Natural killer cell (primary cell): ENCODE results near the gene BPIFB1. TPM values are rescaled to one million over a fixed set of nuclear protein-coding genes. Genes with fewer than 3 reads are reported as not detected.
A peak's percentile ranks its signal among the peaks of the same experiment; 100 is the strongest.

Experiments used
- ATAC-seq, 3 donors: fragments of 150-1000 bp in 2 of 3; fragments of 200-7000 bp in 1 of 3; cut with Tn5 transposase; 1 replicate in 1 of 3; 2 replicates in 2 of 3; pipeline ENCODE4 v1.10.0; 2021; ENCODE audit warnings: mild to moderate bottlenecking in 2 of 3, moderate library complexity in 2 of 3
- DNase-seq, 2 donors: peaks; one replicate each; pipeline versions ENCODE4 v3.0.0 to v3.0.0-alpha.2; 2013 to 2021; ENCODE audit warnings: mixed read lengths in 1 of 2
- H3K27ac ChIP-seq: one replicate; pipeline ENCODE4 v1.5.1; 2013; ENCODE audit warnings: mild to moderate bottlenecking, low read length
- H3K27me3 ChIP-seq: one replicate; pipeline ENCODE4 v1.6.1; 2013; ENCODE audit warnings: low read length; ENCODE audit not compliant: control insufficient read depth, insufficient read depth
- H3K36me3 ChIP-seq: one replicate; pipeline ENCODE4 v1.6.1; 2013; ENCODE audit warnings: low read length; ENCODE audit not compliant: control insufficient read depth, insufficient read depth
- H3K4me1 ChIP-seq: one replicate; pipeline ENCODE4 v1.6.1; 2013; ENCODE audit warnings: low read length; ENCODE audit not compliant: control insufficient read depth, insufficient read depth
- H3K4me3 ChIP-seq: one replicate; pipeline ENCODE4 v1.5.1; 2013; ENCODE audit warnings: low read length
- H3K9me3 ChIP-seq: one replicate; pipeline ENCODE4 v1.6.1; 2013; ENCODE audit warnings: low read length; ENCODE audit not compliant: control insufficient read depth, insufficient read depth
- H3K27ac Mint-ChIP-seq, 2 donors: one replicate each; pipeline ENCODE4 v1.8.0; 2022; ENCODE audit warnings: mild to moderate bottlenecking in 2 of 2, mixed read lengths in 2 of 2, moderate library complexity in 1 of 2
- H3K27me3 Mint-ChIP-seq, 2 donors: one replicate each; pipeline ENCODE4 v1.8.0; 2022; ENCODE audit warnings: low read depth in 2 of 2, mixed read lengths in 2 of 2
- H3K36me3 Mint-ChIP-seq: one replicate; pipeline ENCODE4 v1.8.0; 2022; ENCODE audit warnings: mixed read lengths
- H3K4me1 Mint-ChIP-seq, 2 donors: one replicate each; pipeline ENCODE4 v1.8.0; 2022; ENCODE audit warnings: mixed read lengths in 2 of 2
- H3K4me3 Mint-ChIP-seq: one replicate; pipeline ENCODE4 v1.8.0; 2022; ENCODE audit warnings: mild to moderate bottlenecking, moderate library complexity, mixed read lengths
- H3K9me3 Mint-ChIP-seq, 2 donors: one replicate each; pipeline ENCODE4 v1.8.0; 2022; ENCODE audit warnings: mixed read lengths in 2 of 2
- WGBS: methylation state at CpG from one replicate; pipeline ENCODE4 v1.1.7; 2013; ENCODE audit warnings: missing lambda C conversion rate; ENCODE audit not compliant: insufficient coverage; 5-methylcytosine and 5-hydroxymethylcytosine counted together
- intact Hi-C: fragments of 100-400 bp; cut with micrococcal nuclease; formaldehyde crosslinking; loops from one replicate; pipeline ENCODE4 v1.14.2; 2022
- total RNA-seq, 4 donors: library from RNA; stranded (reverse); fragments of 120-200 nt in 1 of 4; gene quantifications; one replicate each; pipeline versions ENCODE4 v1.2.3 to v1.2.4, GENCODE V29; 2013 to 2022
- TF ChIP-seq, protein P1 (sequence below): fragments of 200-600 bp; IDR thresholded peaks from one replicate; pipeline ENCODE4 v1.8.0; 2022; ENCODE audit warnings: antibody characterized with exemption

The BPIFB1 gene
- total RNA-seq, 3 donors from 2014 or later (not counting 1 experiment from before 2014, with no cell fraction given): not detected

DNA sequence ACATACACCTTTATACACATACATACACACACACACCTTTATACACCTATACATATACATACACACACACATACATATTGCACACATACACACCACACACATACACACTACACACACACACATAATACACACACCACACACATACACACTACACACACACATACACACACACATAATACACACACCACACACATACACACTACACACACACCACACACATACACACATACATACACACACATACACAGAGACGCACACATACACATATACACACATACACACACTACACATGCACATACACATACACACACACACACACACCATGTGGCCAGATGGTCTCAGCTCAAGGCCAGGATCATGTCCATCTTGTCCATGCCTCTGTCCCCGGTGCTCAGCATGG, 25.7 kb downstream of the BPIFB1 start:
- H3K4me3 Mint-ChIP-seq: no peak overlapping the region
- no peaks in the 10 kb centered on the region for H3K36me3 Mint-ChIP-seq
- H3K9me3 Mint-ChIP-seq: no peaks in the 10 kb centered on the region
- H3K9me3 ChIP-seq: no peaks in the 10 kb centered on the region
- H3K27ac ChIP-seq: no peak overlapping the region
- H3K27me3 Mint-ChIP-seq: no peaks in the 10 kb centered on the region
- no peak overlapping the region for H3K4me3 ChIP-seq
- no peaks in the 10 kb centered on the region for H3K36me3 ChIP-seq
- H3K27me3 ChIP-seq: no peaks in the 10 kb centered on the region
- DNase-seq (no peak), ATAC-seq (peak in 1 of 3 donors; percentile 17)
- no peak overlapping the region for H3K27ac Mint-ChIP-seq
- H3K4me1 Mint-ChIP-seq: no peaks in the 10 kb centered on the region
- WGBS: 100% methylated on average over 2 of the region's 2 CpGs
- H3K4me1 ChIP-seq: no peaks in the 10 kb centered on the region
- TF ChIP-seq, protein P1, sequence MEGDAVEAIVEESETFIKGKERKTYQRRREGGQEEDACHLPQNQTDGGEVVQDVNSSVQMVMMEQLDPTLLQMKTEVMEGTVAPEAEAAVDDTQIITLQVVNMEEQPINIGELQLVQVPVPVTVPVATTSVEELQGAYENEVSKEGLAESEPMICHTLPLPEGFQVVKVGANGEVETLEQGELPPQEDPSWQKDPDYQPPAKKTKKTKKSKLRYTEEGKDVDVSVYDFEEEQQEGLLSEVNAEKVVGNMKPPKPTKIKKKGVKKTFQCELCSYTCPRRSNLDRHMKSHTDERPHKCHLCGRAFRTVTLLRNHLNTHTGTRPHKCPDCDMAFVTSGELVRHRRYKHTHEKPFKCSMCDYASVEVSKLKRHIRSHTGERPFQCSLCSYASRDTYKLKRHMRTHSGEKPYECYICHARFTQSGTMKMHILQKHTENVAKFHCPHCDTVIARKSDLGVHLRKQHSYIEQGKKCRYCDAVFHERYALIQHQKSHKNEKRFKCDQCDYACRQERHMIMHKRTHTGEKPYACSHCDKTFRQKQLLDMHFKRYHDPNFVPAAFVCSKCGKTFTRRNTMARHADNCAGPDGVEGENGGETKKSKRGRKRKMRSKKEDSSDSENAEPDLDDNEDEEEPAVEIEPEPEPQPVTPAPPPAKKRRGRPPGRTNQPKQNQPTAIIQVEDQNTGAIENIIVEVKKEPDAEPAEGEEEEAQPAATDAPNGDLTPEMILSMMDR: no peak
- intact Hi-C loops: no loop called here

DNA sequence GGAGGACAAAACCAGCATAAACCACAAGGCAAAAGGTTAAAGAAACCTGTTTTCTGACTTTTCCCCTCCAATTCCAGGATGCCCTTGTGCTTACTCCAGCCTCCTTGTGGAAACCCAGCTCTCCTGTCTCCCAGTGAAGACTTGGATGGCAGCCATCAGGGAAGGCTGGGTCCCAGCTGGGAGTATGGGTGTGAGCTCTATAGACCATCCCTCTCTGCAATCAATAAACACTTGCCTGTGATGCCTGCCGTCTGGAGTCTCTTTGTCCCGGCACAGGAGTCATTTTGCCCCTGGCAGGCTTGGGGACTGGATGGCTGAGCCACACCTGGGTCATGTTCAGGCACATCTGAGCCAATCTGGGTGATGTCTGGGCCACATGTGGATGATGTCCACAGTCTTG, 26.6 kb downstream of the BPIFB1 start:
- no peak overlapping the region for H3K27ac Mint-ChIP-seq

GRCh38 chr20:33310327-33310899, 27.4 kb downstream of the BPIFB1 start:
- Mint-ChIP-seq H3K27ac (peak overlapping the region in 1 of 2 donors; percentile 43), H3K27me3 (no peaks in the 10 kb centered on the region), H3K9me3 (no peaks in the 10 kb centered on the region), H3K36me3 (no peaks in the 10 kb centered on the region), H3K4me1 (no peaks in the 10 kb centered on the region), H3K4me3 (no peak overlapping the region)
- H3K4me1 ChIP-seq: no peaks in the 10 kb centered on the region
- DNase-seq (no peak), ATAC-seq (no peak)
- 82% methylated on average over 6 of the region's 6 CpGs for WGBS
- TF ChIP-seq, protein P1: no peak
- no peak overlapping the region for H3K4me3 ChIP-seq
- H3K27ac ChIP-seq: no peak overlapping the region
- no peaks in the 10 kb centered on the region for H3K36me3 ChIP-seq
- intact Hi-C loops: no loop called here
- H3K9me3 ChIP-seq: no peaks in the 10 kb centered on the region
- no peaks in the 10 kb centered on the region for H3K27me3 ChIP-seq

More for the DNA sequence above, 26.6 kb downstream of the BPIFB1 start:
- 65% methylated on average over 2 of the region's 2 CpGs for WGBS
- Histone ChIP-seq H3K4me3 (no peak overlapping the region), H3K36me3 (no peaks in the 10 kb centered on the region), H3K4me1 (no peaks in the 10 kb centered on the region), H3K27ac (no peak overlapping the region), H3K9me3 (no peaks in the 10 kb centered on the region), H3K27me3 (no peaks in the 10 kb centered on the region)
- intact Hi-C loops: no loop called here
- no peaks in the 10 kb centered on the region for H3K4me1 Mint-ChIP-seq
- no peaks in the 10 kb centered on the region for H3K27me3 Mint-ChIP-seq
- ATAC-seq (no peak), DNase-seq (no peak)
- TF ChIP-seq, protein P1: no peak
- H3K4me3 Mint-ChIP-seq: no peak overlapping the region
- H3K36me3 Mint-ChIP-seq: no peaks in the 10 kb centered on the region
- no peaks in the 10 kb centered on the region for H3K9me3 Mint-ChIP-seq

DNA sequence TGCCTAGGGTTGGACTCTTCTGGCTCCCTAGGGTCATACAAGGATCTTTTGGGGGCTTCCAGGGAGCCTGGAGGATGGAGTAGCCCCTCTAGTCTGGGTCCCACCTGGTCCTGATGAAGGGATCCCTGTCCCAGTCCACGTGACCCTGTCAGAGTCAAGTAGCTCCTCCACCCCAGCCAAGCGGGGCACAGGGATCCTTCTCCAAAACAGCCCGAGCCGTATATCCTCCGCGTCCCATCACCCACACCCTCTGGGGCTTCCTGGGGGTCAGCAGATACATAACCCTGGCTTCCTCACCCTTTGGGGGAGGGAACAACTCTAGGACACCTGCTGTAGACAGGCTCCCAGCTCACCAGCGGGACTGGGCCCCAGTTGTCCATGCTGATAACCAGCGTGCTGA, 28.0 kb downstream of the BPIFB1 start:
- no peaks in the 10 kb centered on the region for H3K9me3 ChIP-seq
- TF ChIP-seq, protein P1: no peak
- Mint-ChIP-seq H3K4me1 (no peaks in the 10 kb centered on the region), H3K27me3 (no peaks in the 10 kb centered on the region), H3K36me3 (no peaks in the 10 kb centered on the region), H3K27ac (no peak overlapping the region), H3K9me3 (no peaks in the 10 kb centered on the region), H3K4me3 (no peak overlapping the region)
- H3K4me1 ChIP-seq: no peaks in the 10 kb centered on the region
- H3K36me3 ChIP-seq: no peaks in the 10 kb centered on the region
- H3K27ac ChIP-seq: no peak overlapping the region
- WGBS: 90% methylated on average over 8 of the region's 8 CpGs
- H3K4me3 ChIP-seq: no peak overlapping the region
- no peak for DNase-seq
- no peak for ATAC-seq
- intact Hi-C loops: no loop called here
- no peaks in the 10 kb centered on the region for H3K27me3 ChIP-seq
